Lower leg skin (tissue), 3 donors: ENCODE results near the gene ELF3.

Experiments used
- POLR2A ChIP-seq, 2 donors: fragments of 450-650 bp; IDR thresholded peaks; one replicate each; pipeline ENCODE4 v1.6.1; 2016 to 2017; ENCODE audit warnings: antibody characterized with exemption in 2 of 2, mild to moderate bottlenecking in 1 of 2, moderate library complexity in 1 of 2
- TF ChIP-seq, protein P1 (sequence below), 3 donors: fragments of 450-650 bp; IDR thresholded peaks; one replicate each; pipeline ENCODE4 v1.5.1; 2016; ENCODE audit warnings: antibody characterized with exemption in 3 of 3, mild to moderate bottlenecking in 3 of 3, moderate library complexity in 2 of 3

DNA sequence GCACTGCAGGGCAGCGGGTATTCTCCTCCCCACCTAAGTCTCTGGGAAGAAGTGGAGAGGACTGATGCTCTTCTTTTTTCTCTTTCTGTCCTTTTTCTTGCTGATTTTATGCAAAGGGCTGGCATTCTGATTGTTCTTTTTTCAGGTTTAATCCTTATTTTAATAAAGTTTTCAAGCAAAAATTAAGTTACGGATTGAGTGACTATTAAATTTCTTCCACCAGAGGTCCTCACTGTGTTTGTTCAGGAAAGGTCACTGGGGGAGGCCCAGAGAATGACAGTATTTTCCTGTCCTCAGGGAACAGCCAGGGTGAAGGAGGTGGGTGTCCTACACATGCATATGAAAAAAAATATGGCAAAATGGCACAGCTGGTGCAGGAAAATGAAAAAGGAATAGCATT, 4.4 kb upstream of the ELF3 start:
- TF ChIP-seq, protein P1, sequence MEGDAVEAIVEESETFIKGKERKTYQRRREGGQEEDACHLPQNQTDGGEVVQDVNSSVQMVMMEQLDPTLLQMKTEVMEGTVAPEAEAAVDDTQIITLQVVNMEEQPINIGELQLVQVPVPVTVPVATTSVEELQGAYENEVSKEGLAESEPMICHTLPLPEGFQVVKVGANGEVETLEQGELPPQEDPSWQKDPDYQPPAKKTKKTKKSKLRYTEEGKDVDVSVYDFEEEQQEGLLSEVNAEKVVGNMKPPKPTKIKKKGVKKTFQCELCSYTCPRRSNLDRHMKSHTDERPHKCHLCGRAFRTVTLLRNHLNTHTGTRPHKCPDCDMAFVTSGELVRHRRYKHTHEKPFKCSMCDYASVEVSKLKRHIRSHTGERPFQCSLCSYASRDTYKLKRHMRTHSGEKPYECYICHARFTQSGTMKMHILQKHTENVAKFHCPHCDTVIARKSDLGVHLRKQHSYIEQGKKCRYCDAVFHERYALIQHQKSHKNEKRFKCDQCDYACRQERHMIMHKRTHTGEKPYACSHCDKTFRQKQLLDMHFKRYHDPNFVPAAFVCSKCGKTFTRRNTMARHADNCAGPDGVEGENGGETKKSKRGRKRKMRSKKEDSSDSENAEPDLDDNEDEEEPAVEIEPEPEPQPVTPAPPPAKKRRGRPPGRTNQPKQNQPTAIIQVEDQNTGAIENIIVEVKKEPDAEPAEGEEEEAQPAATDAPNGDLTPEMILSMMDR (IDR thresholded peaks at IDR 0.05): no peak
- TF ChIP-seq POLR2A (IDR thresholded peaks at IDR 0.05): no peak
